ENCODE measurements around the gene HLA-DRB1.
"Not testable (repeated sequence)": the region's sequence is repeated elsewhere in the genome, so short reads cannot be mapped to it uniquely, and the experiment has no call there.

The HLA-DRB1 gene

DNA sequence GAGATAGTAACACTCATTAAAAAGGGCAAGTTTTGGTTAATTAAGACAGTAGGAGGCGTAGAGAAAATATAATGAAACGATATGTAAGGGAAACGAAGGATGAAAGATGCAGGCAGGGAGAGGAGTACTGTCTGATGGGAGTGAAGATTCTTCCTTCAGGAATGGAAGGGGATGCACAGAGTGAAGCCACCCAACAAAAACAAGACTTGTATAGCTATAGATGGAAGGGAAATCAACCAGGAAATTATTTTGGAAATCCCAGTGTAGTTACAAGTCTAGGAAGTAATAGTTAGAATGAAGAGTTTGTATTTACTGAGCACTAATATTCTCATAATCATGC is 19.7 kb upstream of the HLA-DRB1 start:
- no peak for DNase-seq

DNA sequence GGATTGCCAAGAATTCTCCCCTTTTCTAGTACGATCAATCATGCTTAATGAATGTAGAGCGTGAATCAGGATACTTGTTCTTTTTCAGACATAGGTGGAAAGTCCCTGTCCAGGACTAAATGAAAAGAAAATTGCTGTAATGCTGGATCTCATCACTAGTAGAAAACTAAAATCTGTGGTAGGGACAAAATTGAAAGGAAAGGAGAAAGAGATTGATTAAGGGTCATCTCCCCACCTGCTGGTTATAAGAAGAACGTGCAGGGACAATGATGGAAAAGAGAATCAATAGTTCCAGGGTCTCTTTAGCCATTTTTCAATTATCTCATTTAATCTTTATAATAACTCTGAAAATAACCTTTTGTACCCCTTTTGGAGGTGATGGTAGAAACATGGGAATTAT is 18.7 kb upstream of the HLA-DRB1 start:
- DNase-seq: no peak

DNA sequence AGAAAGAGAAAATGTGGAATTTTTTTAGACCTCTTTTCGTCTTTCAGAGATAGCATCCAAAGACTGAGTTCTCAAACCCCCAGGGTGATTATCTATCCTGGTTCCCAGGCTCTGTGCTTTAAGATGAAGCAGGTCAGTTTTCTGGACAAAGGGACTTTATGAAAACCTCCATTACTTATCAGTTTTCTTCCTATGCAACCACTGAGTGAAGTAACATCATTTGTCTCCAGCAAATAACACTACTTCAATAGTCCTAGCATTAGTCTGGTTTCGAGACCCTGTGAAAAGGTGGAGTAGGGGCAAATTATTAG is 18.3 kb upstream of the HLA-DRB1 start:
- no peak for DNase-seq

DNA sequence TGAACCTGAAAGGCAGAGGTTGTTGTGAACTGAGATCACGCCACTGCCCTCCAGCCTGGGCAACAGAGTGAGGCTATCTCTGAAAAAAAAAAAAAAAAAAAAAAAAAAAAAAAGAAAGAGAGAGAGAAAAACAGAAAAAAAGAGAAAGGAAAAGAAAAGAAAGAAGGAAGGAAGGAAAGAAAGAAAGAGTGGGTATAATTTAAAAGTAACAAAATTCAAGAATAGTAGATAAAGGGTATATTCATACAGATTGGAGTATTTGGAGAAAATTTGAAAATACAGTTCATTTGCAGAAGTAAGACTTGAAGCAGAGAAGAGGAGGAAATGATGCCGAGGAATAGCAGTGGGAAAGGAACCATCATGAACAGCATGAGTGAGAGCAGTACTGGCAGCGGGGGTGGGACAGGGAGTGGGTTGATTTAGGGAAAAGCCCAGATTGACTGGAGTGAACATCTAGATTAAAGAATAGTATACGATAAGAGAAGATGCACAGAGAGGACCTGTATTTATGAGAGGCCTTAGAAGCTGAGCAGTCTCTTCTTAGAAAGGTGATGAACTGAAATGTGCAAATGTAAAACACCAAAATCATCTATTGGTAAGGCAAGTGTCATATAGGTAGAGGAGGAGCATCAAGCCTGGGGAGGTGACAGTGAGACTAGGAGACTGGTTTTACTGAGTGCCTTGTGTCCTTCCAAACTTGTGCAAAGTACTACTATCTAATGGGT is 17.8 kb upstream of the HLA-DRB1 start:
- no peak for DNase-seq

DNA sequence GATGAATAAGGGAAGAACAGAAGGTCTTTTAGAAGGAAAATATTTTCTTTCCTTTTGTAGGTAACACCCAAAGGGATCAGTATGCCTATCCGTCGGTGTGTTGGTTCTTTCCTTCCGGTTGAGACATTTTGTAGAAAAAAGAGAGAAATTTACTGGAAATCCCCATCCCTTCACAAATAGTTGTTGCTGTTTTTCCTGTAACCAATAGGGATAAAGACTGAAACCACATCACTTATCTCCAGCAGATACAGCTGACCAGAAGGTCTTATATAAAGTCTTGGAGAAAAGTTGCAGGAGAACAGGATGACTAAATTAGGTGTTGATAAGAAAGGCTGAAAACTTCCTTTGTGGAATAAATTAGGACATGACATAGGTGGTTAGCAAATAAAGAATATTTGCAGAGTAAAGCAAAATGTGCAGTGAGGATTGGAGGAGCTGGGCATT is 14.8 kb upstream of the HLA-DRB1 start:
- DNase-seq: no peak

DNA sequence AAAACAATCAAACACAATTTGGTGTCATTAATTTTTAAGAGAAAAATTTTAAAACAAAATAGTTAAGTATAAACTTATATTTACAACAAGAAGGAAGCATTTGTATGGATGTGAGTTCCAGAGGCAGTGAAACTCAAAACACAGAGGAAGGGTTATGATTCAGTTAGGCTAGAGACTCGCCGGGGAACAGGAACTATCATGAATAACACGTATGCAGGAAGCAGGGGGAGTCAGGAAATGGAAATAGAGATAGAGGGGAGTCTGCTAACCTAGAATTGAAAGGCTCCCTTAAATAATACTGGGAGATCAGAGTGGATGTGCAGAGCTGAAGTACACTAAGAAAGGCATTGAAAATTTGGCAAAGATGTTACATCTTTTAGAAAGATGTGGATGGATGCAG is 14.2 kb upstream of the HLA-DRB1 start:
- DNase-seq: no peak

DNA sequence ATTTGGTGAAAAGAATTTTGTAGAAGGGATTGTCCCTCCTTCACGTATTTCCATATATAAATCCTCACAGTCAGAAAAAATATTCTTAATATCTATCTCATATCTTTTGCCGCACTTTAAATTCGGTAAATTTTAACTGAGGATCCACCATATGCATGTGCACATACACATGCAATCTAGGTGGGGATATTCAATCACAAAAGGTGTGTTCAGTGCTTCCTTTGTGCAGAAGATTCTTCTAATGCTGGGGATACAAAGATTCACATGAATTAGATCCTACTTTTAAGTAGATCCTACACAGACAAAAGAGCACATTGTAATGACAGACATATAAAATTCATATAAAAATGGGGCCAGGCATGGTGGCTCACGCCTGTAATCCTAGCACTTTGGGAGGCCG is 13.6 kb upstream of the HLA-DRB1 start:
- no peak for DNase-seq

DNA sequence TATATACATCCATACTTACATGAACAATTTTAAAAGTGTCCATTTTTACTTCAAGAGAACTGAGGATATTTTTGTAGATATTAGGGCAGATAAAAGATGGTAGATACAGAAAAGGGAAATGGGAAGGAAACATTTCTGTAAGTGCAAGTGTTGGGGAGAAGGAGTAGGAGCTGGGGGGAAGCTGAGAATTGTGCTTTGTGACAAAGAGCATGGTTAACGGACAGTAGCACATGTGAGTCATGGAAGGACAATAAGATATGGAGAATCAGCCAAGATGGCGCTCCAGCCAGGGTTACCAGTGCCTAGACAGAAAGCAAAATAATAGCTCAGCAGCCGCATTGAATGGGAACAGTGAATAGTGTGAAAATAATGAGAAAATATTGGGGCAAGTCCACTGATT is 12.7 kb upstream of the HLA-DRB1 start:
- no peak for DNase-seq

DNA sequence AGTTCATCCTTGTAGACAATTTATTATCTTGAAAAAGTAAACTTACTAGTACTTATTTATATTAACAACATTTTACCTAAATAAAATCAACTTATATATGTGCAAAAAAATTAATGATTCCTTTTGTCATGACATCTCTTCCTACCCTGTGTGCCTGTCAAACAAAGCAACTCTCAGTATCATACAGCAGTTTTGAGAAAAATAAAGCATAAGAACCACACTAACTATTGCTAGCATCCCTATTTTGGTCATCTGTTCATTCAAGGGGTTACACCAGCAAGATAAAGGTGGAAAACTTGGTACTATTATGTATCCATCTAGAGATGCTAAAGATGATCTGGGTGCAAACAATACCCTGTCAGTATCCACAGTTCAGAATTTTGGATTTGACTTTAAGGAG is 7.4 kb upstream of the HLA-DRB1 start:
- DNase-seq: no peak

DNA sequence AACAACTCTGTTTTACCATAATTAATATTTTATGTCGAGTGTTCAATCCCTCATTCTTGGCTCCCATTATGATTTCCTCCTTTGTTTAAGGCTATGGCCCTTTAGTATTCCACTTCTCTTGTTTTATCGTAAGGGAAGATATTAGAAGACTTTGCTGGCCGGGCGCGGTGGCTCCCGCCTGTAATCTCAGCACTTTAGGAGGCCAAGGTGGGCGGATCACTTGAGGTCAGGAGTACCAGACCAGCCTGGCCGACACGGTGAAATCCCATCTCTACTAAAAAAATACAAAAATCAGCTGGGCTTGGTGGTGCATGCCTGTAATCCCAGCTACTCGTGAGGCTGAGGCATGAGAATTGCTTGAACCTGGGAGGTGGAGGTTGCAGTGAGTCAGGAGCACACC is 1.1 kb upstream of the HLA-DRB1 start:
- DNase-seq: not testable (repeated sequence)

DNA sequence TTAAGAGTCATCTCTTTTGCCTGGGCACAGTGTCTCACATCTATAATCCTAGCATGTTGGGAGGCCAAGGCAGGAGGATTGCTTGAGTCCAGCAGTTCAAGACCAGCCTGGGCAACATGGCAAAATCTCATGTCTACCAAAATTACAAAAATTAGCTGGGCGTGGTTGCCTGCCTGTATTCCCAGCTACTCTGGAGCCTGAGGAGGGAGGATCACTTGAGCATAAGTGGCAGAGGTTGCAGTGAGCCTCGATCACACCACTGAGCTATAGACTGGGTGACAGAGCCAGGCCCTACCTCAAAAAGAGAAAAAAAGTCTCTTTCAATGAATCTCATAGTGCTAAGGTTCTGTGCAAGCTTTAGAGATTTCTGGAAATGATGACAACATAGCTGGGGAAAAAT is 1.5 kb downstream of the HLA-DRB1 start:
- no peak for DNase-seq

DNA sequence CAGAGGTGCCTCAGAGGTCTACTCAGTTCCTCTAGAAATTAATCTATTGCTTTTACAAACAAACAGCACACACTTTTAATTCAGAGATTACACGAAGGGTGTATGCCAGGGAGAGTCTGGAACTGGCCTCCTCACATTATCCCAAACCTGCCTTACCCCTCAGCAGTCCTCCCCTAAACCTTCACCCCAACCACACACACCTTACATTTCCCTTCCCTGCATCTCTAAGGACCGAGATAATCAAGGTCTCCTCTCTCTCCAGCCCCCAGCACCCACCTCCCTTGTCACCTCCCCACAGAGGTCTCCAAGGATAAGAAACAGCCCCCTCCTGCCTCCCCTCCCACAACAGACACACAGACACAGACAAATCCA is 6.1 kb downstream of the HLA-DRB1 start:
- DNase-seq: no peak

DNA sequence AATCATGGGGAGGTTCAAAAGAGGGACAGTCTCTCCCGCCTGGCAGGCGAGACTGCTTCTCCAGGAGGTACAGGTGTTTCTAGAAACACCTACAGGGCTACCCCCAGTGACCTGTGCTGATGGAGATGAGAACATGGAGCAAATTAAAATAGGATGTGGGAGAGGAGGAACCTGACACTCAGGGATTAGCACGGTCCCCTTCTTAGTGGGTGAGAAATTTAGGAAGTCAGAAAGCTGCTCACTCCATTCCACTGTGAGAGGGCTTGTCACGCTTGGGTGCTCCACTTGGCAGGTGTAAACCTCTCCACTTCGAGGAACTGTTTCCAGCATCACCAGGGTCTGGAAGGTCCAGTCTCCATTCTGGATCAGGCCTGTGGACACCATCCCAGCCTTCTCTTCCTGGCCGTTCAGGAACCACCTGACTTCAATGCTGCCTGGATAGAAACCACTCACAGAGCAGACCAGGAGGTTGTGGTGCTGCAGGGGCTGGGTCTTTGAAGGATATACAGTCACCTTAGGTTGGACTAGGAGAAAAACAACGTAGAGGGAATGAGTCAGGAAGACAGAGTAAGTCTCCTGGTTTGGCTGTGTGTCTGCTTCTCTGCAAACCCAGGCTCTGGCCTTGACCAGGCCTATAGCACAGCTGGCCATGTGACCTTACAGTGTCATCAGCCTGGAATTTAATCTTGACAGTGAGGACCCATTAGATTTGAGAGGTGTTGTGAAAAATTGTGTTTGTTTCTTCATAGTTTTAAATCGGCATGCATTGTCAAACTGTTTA is 8.1 kb downstream of the HLA-DRB1 start:
- DNase-seq: peak in 1 of 3 experiments; percentile 44

DNA sequence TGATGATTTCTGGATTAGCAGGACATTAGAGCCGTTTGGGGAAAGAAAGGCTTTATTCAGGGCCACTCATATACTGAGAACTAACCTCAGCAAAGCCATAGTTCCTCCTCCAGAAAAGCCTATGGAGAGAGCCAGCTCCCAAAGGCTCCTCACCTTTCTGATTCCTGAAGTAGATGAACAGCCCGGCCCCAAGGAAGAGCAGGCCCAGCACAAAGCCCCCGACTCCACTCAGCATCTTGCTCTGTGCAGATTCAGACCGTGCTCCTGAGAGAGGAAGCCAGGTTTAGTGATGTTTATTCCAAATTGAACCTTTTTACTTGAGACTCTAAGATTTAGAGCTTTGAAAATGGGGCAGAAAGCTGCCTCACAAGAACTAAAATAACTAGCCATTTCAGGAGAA is 9.1 kb downstream of the HLA-DRB1 start:
- no peak for DNase-seq

DNA sequence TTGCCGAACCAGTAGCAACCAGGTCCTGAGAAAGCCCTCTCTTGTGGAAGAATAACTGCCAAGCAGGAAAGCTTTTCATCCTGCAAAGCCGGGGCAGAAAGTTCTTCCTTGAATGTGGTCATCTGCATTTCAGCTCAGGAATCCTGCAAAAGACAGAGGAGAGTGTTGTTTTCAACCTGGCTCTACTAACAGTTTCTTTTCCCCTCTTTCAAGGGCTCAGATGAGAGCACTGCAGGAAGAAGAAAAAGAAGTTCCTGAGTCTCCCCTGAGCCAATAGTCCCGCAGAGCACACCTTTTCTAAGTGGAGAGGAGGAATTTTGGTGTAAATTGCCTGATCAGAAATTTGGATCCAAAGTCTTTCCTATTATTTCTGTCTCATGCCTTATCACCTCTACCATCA is 10.7 kb downstream of the HLA-DRB1 start:
- no peak for DNase-seq

DNA sequence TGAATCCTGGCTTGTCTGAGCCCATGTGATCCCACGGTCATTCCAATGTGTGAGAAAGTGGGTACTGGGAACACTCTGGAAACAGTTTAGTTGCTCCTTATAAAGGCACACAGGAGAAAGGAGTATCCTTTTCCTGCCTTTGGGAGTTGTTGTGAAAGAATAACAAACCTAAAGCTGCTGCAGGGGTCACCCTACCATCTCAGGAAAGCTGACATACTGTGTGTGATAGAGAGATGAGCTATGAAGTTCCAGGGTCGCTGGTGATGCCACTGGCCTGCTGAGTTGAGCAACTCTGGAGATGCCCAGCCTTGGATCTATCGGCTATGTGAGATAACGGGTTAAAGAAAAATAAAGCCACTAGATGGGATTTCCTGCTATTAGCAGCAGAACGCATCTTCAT is 12.2 kb downstream of the HLA-DRB1 start:
- not testable (repeated sequence) for DNase-seq

DNA sequence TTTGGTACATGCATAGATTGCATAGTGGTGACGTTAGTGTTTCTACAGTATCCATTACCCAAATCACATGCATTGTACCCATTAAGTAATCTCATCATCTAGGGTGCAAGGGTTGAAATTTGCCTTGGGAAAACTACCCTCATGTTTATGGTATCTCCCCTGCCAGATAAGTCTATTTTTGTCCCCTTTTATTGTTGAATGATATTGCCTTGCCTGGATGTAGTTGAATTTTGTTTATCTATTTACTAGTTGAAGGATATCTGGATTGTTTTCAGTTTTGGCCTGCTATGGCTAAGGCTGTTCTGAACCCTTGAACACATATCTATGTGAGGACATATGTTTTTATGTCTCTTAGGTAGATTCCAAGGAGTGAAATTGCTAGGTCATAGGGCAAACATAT is 13.4 kb downstream of the HLA-DRB1 start:
- DNase-seq: no peak

DNA sequence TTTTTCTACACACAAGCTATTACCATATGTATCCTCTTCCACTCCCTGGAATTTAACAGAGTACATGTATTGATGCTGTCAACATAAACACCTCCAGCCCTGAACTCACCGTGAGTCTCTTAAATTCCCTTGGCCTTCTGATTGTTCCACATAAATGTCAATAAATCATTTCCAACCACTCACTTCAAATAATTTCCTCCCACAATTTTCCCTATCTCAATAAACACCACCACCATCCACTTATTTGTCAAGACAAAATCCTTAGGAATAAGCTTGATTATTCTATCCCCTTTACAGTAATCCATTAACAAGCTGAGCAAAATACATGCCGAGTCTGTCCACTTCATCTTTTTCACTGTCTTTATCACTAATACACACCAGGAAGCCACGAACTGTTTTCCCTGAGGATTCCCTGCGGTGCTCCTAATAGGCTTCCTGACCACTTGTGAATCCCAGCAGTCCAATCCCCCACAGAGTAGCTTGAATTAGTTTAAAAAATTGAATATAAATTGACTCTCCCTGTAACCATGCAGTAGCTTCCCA is 19.2 kb downstream of the HLA-DRB1 start:
- no peak for DNase-seq

DNA sequence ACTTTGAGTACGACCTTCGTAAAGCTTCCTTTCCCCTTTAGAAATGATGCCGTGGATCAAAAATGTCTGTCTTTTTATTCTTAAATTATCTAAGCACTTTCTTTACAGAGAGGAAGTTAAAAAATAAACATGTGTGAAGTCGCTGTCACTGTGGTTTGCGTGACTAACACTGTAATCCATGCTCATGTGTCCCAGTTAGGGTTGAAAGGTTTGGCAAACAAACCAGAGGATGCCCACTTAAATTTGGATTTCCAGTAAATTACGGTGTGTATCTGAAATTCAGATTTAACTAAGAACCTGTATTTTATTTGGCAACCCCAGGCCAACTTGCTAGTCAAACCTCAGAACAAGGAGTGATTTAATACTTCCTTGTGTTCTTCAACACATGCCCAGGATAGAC is 21.1 kb downstream of the HLA-DRB1 start:
- DNase-seq: no peak

DNA sequence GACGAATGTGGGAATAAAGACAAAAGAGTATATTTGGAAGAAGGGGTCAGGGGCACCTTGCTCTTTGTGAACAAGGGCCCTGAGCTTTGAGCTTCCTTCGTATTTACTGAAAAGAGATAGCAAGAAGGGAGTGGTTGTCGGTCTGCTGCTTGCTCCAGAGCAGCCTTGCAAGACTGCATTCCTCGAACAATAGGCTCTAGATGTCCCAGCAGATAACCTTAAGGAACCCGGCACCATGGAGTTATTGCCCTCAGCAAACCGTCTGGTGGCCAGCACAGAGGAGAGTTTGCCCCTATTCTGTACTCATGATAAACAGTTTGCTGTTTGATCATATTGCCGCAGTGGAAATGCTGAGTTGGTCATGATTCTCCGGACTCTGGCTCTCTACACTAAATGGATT is 22.7 kb downstream of the HLA-DRB1 start:
- DNase-seq: no peak

DNA sequence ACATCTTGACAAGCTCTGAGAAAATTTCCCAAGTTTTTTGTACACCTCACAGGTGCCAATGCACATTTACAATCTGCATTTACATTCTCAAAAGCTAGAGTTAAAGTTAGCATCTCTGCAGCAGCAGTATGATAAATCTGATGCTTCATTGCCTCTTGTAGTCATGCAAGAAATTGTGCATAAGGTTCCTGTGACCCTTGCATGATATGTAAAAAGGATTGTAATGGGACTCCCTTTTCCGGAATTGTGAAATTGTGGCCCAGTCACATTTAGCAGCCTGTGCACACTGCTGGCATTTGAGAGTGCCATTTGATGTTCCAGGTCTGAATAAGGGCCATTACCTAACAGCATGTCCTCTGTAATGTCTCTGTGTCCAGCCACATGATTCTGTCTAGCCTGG is 24.1 kb downstream of the HLA-DRB1 start:
- no peak for DNase-seq

DNA sequence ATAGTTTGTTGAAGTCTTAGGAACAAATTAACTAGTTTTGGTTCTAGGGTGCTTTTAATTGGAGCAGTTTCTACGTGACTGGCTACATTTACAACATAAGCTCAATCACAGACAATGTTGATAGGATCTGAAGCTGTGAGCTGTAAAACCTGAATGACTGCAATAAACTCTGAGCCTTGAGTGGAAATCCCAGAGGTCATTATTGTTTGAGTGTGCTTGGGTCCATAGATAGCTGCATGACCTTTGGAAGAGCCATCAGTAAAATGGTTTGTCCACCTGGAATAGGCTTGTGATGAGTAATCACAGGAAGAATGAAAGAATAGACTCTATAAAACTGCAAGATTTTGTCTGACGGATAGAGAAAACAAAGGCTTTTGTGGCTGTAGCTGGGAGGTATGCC is 26.7 kb downstream of the HLA-DRB1 start:
- no peak for DNase-seq

DNA sequence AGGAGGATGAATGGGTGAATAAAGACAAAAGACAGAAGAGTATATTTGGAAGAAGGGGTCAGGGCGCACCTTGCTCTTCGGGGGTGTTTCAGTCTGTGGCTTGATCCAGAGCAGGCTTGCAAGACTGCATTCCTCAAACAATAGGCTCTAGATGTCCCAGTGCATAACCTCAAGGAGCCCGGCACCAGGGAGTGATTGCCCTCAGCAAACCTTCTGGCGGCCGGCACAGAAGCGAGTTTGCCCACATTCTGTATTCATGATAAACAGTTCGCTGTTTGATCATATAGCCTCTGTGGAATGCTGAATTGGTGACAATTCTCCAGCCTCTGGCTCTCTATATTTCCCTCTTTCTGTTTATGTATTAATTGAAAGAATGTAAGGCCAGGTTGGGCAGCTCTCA is 29.9 kb downstream of the HLA-DRB1 start:
- DNase-seq: no peak

DNA sequence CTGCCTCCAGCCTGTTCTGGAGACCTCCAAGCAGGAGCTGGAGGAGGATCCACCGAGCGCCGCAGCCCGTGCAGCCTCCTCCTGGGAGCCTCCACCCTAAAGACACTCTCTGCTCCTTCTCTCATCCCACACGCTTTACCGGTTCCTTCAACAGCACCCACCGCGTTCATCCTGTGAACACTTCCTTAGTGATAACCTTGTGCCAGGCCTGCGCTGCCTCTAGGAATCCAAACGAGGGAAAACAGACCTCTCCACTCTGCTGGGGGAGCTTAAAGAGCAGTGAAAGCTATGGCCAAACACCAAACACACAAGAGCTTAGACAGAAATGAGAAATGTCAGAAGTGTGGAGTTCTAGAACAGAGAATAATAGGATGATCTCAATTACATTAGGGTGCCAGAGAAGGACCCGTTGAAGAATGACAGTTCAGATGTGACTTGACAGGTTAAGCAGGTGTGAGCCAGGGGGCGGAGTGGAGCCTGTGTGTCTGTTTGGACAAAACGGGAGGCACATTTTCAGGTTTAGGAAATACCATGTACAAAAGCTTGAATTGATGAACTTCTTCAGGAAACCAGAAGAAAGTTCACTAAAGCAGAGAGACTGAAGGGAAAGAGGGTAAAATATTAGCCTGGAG is 31.1 kb downstream of the HLA-DRB1 start:
- no peak for DNase-seq

Measured in NCI-H1417 (cell line).